Activated CD8-positive, alpha-beta T cell treated with anti-CD3 and anti-CD28 coated beads for 36 hours (primary cell): ENCODE data around the gene ZNRF2. TPM values are rescaled to one million over a fixed set of nuclear protein-coding genes. Genes with fewer than 3 reads are reported as not detected.
A peak's percentile ranks its signal among the peaks of the same experiment; 100 is the strongest.

Experiments used
- ATAC-seq: fragments of 200-7000 bp; cut with Tn5 transposase; one replicate; pipeline ENCODE4 v1.10.0; 2021; ENCODE audit warnings: mild to moderate bottlenecking, moderate library complexity
- CTCF ChIA-PET: fragments of 350-600 bp; sonication (Branson Sonifier 250); formaldehyde crosslinking; loops from one replicate; lab custom pipeline; 2021; ENCODE audit warnings: antibody characterized with exemption; lab: Charles Lee
- POLR2A ChIA-PET: fragments of 350-600 bp; sonication (Branson Sonifier 250); formaldehyde crosslinking; loops from one replicate; lab custom pipeline; 2021; ENCODE audit warnings: antibody characterized with exemption; lab: Charles Lee
- DNase-seq: peaks from one replicate; pipeline ENCODE4 v3.0.0-alpha.2; 2020
- H3K27ac Mint-ChIP-seq: one replicate; pipeline ENCODE4 v1.8.0; 2021; ENCODE audit warnings: mild to moderate bottlenecking, mixed read lengths
- H3K27me3 Mint-ChIP-seq: one replicate; pipeline ENCODE4 v1.8.0; 2021; ENCODE audit warnings: mixed read lengths
- H3K36me3 Mint-ChIP-seq: one replicate; pipeline ENCODE4 v1.8.0; 2021; ENCODE audit warnings: low read depth, mixed read lengths
- H3K4me1 Mint-ChIP-seq: one replicate; pipeline ENCODE4 v1.8.0; 2021; ENCODE audit warnings: low read depth, mixed read lengths
- H3K4me3 Mint-ChIP-seq: one replicate; pipeline ENCODE4 v1.8.0; 2021; ENCODE audit warnings: mild to moderate bottlenecking, moderate library complexity, mixed read lengths
- H3K9me3 Mint-ChIP-seq: one replicate; pipeline ENCODE4 v1.8.0; 2021; ENCODE audit warnings: mixed read lengths
- intact Hi-C: fragments of 100-400 bp; cut with micrococcal nuclease; formaldehyde crosslinking; loops from one replicate; pipeline ENCODE4 v1.10.0; 2022
- total RNA-seq, 2 experiments: library from RNA; stranded (reverse); gene quantifications; one replicate each; pipeline ENCODE4 v1.2.3, GENCODE V29; 2021
- TF ChIP-seq, protein P1 (sequence below): fragments of 200-600 bp; IDR thresholded peaks from one replicate; pipeline ENCODE4 v1.8.0; 2022; ENCODE audit warnings: antibody characterized with exemption, mild to moderate bottlenecking

ZNRF2 gene
- total RNA-seq, 2 experiments from 2014 or later: 8.9 to 9.7 TPM

DNA sequence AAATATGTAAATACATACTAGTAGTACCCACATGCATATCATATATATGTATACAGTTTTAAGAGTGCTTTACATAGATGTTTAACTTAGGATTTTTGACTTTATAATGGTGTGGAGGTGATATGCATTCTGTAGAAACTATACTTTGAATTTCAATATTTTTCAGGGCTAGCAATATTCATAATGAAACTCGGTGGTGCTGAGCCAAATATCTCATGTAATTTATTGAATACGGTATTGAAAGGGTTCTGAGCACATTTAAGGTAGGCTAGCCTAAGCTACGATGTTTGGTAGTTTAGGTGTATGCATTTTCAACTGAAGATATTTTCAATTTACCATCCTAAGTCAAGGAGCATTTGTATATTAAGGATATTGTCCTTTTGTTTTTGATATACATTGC lies 36.0 kb downstream of the ZNRF2 start:
- ChIA-PET POLR2A (interaction anchor here (1.1 to 1.2 kb wide), 2 partner anchors 10 to 25 kb away, joined by 3 to 4 read pairs; no protein-coding TSS in a partner anchor), CTCF (no interaction called here)
- intact Hi-C loops: loop anchor here (5.0 kb wide), 1 partner anchor 38 kb away; the partner anchor contains the start of gene ZNRF2
- no peak for ATAC-seq
- Mint-ChIP-seq H3K9me3 (no peaks in the 10 kb centered on the region), H3K27ac (peak overlapping the region; percentile 53), H3K27me3 (no peaks in the 10 kb centered on the region), H3K4me1 (peaks cover 64% of the 10 kb centered on the region), H3K4me3 (no peak overlapping the region), H3K36me3 (peaks cover 7% of the 10 kb centered on the region)
- TF ChIP-seq, protein P1, sequence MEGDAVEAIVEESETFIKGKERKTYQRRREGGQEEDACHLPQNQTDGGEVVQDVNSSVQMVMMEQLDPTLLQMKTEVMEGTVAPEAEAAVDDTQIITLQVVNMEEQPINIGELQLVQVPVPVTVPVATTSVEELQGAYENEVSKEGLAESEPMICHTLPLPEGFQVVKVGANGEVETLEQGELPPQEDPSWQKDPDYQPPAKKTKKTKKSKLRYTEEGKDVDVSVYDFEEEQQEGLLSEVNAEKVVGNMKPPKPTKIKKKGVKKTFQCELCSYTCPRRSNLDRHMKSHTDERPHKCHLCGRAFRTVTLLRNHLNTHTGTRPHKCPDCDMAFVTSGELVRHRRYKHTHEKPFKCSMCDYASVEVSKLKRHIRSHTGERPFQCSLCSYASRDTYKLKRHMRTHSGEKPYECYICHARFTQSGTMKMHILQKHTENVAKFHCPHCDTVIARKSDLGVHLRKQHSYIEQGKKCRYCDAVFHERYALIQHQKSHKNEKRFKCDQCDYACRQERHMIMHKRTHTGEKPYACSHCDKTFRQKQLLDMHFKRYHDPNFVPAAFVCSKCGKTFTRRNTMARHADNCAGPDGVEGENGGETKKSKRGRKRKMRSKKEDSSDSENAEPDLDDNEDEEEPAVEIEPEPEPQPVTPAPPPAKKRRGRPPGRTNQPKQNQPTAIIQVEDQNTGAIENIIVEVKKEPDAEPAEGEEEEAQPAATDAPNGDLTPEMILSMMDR: no peak
- no peak for DNase-seq

DNA sequence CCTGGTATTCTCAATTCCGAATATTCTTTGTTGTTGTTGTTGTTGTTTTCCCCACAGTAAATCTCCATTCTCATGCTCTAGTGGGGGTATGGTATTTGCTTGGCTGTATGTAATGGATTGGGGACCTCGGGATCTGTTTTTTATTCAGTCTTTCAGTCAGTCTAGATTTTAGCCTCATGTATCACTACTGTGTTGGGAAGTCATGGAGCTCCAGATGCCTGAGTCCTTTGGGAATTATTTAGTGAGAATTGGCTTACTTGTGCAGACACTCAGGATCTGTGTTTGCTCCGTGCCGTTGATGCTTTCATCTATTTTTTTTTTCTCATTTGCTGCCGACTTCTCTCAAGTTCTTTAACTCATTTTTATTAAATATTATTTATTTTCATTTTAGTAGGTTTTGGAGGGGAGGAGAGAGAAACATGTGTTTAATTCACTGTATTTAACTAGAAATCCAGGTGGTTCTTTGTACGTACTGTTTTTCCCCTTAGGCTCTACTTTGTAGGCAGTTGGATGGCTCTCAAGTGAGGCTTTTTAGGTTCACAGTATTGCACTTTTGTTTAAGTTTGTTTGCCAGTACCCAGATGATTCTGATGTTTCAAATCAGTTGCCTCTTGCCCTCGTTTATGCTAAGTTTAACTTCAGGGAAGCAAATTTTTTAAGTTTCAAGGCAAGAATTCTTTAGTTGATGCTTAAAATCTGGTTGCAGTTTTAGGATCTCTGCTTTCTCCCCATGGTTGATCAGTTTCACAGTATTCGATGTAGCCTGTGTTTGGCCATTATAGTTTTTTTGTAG lies 36.9 kb downstream of the ZNRF2 start:
- peaks cover 63% of the 10 kb centered on the region for H3K4me1 Mint-ChIP-seq
- H3K27ac Mint-ChIP-seq: peak overlapping the region; percentile 96
- ChIA-PET POLR2A (interaction anchor here (1.1 to 2.5 kb wide), 5 partner anchors 9 to 36 kb away, joined by 3 to 12 read pairs (median 4); no protein-coding TSS in a partner anchor), CTCF (interaction anchor here (2.3 kb wide), 1 partner anchor 9 kb away, joined by 18 read pairs; no protein-coding TSS in a partner anchor)
- TF ChIP-seq, protein P1: no peak
- DNase-seq (no peak), ATAC-seq (no peak)
- H3K36me3 Mint-ChIP-seq: peaks cover 9% of the 10 kb centered on the region
- H3K9me3 Mint-ChIP-seq: no peaks in the 10 kb centered on the region
- H3K4me3 Mint-ChIP-seq: peak overlapping the region; percentile 72
- intact Hi-C loops: loop anchor here (5.0 kb wide), 1 partner anchor 39 kb away; the partner anchor contains the start of gene ZNRF2
- H3K27me3 Mint-ChIP-seq: no peaks in the 10 kb centered on the region

DNA sequence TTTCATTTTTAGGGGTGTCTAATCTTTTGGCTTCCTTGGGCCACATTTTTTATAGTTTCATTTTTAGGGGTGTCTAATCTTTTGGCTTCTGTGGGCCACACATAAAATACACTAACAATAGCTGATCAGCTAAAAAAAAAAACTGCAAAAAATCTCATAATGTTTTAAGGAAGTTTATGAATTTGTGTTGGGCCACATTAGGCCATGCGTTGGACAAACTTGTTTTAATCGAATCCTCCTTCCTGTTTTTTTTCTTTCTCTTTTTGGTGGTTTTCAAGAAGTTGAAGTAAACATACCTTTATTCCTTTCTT lies 37.4 kb downstream of the ZNRF2 start:
- H3K36me3 Mint-ChIP-seq: peaks cover 15% of the 10 kb centered on the region
- peak overlapping the region; percentile 96 for H3K27ac Mint-ChIP-seq
- TF ChIP-seq, protein P1: no peak
- peak overlapping the region; percentile 72 for H3K4me3 Mint-ChIP-seq
- CTCF ChIA-PET: interaction anchor here (0.6 to 2.3 kb wide), 6 partner anchors 9 to 124 kb away, joined by 3 to 18 read pairs (median 5); no protein-coding TSS in a partner anchor
- no peak for DNase-seq
- no peaks in the 10 kb centered on the region for H3K27me3 Mint-ChIP-seq
- intact Hi-C loops: loop anchor here (5.0 kb wide), 1 partner anchor 40 kb away; the partner anchor contains the start of gene ZNRF2
- H3K4me1 Mint-ChIP-seq: peaks cover 61% of the 10 kb centered on the region
- no peak for ATAC-seq
- POLR2A ChIA-PET: interaction anchor here (1.2 to 2.5 kb wide), 7 partner anchors 9 to 36 kb away, joined by 4 to 12 read pairs (median 6); no protein-coding TSS in a partner anchor
- no peaks in the 10 kb centered on the region for H3K9me3 Mint-ChIP-seq

DNA sequence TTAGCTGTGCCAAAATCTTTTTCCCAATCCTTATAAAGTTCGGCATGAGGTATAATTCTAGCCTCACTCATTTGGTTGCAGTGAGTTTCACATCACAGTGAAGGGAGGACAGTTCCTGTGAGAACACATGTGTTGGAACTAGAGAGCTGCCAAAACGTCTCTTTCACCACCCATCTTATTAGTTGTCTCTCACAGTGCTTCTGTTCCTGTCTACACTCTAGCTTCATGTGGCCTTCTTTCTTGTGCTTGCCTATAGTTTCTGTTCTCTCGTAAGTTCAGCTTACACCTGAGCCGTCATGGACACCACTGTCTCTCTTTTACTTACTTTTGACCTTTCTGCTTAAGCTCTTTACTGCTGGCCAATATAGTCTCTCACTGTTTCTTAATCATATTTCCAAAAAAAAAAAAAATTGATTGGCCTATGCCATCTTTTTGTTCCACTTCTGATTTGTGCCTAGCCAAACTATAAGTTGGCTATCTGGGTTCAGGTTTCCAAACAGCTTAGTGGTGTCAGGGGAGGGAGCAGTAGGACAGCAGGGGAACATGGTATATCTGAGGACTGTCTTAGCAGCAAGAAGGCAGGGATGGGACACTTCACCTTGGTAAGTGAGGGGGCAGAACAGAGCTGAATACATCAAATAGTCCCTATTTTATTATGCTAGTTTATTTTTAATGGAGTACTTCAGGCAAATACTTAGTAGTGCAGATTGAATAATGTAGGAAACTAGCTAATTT lies 38.0 kb downstream of the ZNRF2 start:
- Mint-ChIP-seq H3K27ac (peak overlapping the region; percentile 96), H3K4me1 (peaks cover 60% of the 10 kb centered on the region), H3K9me3 (no peaks in the 10 kb centered on the region), H3K36me3 (peaks cover 17% of the 10 kb centered on the region), H3K27me3 (no peaks in the 10 kb centered on the region), H3K4me3 (peak overlapping the region; percentile 72)
- ATAC-seq: peak; percentile 62
- intact Hi-C loops: loop anchor here (5.0 kb wide), 1 partner anchor 40 kb away; the partner anchor contains the start of gene ZNRF2
- TF ChIP-seq, protein P1: no peak
- POLR2A ChIA-PET: interaction anchor here (0.6 to 2.5 kb wide), 10 partner anchors 9 to 154 kb away, joined by 4 to 12 read pairs (median 6); no protein-coding TSS in a partner anchor
- peak; percentile 17 for DNase-seq
- CTCF ChIA-PET: interaction anchor here (0.6 to 2.3 kb wide), 13 partner anchors 8 to 124 kb away, joined by 3 to 18 read pairs (median 4); no protein-coding TSS in a partner anchor
